Brain microvascular endothelial cell (primary cell): ENCODE results near the gene TSPAN32.

Experiments
- DNase-seq: peaks from one replicate; pipeline ENCODE4 v3.0.0-alpha.2; 2020
- H3K27ac ChIP-seq: fragments of 250-450 bp; sonication (Bioruptor Pico); 2 replicates; pipeline ENCODE4 v1.5.1; 2020; ENCODE audit warnings: mild to moderate bottlenecking, moderate library complexity
- H3K27me3 ChIP-seq: fragments of 250-450 bp; sonication (Bioruptor Pico); replicated peaks from 2 replicates; pipeline ENCODE4 v1.5.1; 2020; ENCODE audit warnings: mild to moderate bottlenecking
- H3K36me3 ChIP-seq: fragments of 250-450 bp; sonication (Bioruptor Pico); replicated peaks from 2 replicates; pipeline ENCODE4 v1.5.1; 2020; ENCODE audit warnings: mild to moderate bottlenecking
- H3K4me3 ChIP-seq: 2 replicates; pipeline ENCODE4 v1.5.1; 2011; ENCODE audit warnings: low read depth, mild to moderate bottlenecking, control low read depth, low read length, moderate library complexity
- in situ Hi-C: cut with HindIII; loops from 2 replicates; pipeline ENCODE4 v1.10.0; 2017; ENCODE audit warnings: low sequenced_read_pairs, low pct_ligation_motif_present
- TF ChIP-seq, protein P1 (sequence below): IDR thresholded peaks from 2 replicates; pipeline ENCODE4 v1.5.1; 2011; ENCODE audit warnings: low read depth, mild to moderate bottlenecking, moderate library complexity, low read length, control low read depth, inconsistent platforms; ENCODE audit errors: missing control alignments

Gene TSPAN32

DNA sequence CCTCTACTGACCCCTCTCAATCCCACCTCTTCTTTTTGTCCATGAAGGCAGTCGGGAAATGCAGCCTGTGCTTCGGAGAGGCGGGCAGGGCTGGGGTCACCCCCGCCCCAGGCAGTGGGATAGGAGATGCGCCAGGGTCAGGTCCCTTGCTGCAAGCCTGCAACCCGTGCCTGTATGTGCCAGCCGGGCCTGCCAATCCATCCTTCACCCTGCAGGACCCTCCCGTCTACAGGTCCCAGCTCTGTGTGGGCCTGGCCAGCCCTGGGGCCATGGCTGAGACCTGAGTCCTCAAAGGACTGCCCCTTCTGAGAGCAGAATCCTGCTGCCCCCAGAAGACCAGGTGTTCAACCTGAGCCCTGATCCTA, 42.4 kb upstream of the TSPAN32 start:
- H3K27ac ChIP-seq, result no peak overlapping the region
- no peak for DNase-seq
- H3K36me3 ChIP-seq, result no peaks in the 10 kb centered on the region
- in situ Hi-C loops, result no loop called here
- H3K27me3 ChIP-seq, result peaks cover 2% of the 10 kb centered on the region
- H3K4me3 ChIP-seq, result no peak overlapping the region
- TF ChIP-seq, protein P1, sequence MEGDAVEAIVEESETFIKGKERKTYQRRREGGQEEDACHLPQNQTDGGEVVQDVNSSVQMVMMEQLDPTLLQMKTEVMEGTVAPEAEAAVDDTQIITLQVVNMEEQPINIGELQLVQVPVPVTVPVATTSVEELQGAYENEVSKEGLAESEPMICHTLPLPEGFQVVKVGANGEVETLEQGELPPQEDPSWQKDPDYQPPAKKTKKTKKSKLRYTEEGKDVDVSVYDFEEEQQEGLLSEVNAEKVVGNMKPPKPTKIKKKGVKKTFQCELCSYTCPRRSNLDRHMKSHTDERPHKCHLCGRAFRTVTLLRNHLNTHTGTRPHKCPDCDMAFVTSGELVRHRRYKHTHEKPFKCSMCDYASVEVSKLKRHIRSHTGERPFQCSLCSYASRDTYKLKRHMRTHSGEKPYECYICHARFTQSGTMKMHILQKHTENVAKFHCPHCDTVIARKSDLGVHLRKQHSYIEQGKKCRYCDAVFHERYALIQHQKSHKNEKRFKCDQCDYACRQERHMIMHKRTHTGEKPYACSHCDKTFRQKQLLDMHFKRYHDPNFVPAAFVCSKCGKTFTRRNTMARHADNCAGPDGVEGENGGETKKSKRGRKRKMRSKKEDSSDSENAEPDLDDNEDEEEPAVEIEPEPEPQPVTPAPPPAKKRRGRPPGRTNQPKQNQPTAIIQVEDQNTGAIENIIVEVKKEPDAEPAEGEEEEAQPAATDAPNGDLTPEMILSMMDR, result no peak

DNA sequence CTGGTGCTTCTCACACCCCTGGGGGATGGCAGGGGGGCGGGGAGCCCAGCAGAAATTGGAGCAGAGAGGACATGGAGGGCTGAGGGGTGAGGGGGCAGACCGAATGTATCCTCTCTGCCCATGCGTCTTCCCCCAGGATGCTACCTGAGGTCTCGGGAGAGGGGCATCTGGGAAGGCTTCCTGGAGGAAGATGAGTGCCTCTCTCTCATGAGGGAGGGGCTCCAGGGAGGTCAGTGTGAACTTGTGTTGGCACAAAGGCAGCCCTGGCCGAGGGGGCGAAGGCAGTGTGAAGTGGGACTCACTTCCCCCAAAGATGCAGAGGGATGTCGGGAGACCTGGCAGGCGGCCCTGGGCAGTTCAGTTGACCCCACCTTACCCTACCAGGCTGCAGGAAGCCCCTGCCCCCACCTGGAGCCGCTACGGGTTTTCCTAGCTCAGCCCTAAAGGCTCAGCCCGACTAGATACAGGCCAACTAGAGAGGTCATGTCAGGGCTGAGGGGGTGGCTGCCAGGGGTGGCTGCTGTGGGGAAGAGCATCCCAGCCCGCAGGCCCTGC, 41.8 kb upstream of the TSPAN32 start:
- Histone ChIP-seq H3K27me3 (peaks cover 2% of the 10 kb centered on the region), H3K36me3 (no peaks in the 10 kb centered on the region), H3K27ac (no peak overlapping the region), H3K4me3 (no peak overlapping the region)
- no peak for DNase-seq
- in situ Hi-C loops, result no loop called here
- TF ChIP-seq, protein P1, result no peak

DNA sequence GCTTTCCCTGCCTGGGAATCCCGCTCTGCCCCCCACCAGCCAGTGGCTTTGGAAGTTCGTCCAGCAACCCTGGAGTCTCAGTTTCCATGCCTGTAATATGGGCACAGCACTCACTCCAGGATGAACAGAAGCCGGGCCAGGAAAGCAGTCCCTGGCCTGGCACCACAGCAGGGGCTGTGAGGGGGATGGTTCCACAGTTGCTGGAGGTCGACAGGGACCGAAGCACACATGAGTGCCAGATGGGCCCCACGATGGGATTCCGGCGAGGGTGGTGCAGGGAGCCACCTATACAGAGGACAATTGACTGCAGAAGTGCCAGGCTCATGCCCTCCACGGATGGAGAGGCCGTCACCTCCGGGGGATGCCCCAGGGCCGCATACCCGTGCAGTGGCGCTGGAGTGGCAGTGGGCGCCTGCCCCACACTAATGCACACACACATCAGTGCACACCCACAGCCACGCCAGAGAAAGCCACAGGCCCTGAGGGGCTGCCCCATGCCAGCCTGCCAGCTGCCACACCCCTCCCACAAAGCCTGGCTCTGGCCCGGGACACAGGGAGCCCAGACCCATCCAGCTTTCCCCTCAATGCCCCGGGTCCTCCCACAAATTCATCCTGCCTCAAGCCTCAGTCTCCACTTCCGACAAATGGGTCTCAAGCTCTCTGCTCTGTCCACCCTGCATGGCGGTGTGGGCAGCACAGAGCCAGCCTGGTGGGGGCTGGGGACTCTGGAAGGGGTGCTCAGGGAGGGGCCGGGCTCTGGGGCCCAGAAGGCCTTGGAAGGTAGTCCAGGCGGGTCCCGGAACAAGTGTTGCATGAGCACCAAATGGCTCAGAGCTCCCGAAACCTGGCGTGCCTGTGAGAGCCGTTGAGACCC, 41.1 kb upstream of the TSPAN32 start:
- TF ChIP-seq, protein P1, result no peak
- DNase-seq, result no peak
- Histone ChIP-seq H3K4me3 (no peak overlapping the region), H3K36me3 (no peaks in the 10 kb centered on the region), H3K27me3 (peaks cover 2% of the 10 kb centered on the region), H3K27ac (no peak overlapping the region)
- in situ Hi-C loops, result no loop called here

DNA sequence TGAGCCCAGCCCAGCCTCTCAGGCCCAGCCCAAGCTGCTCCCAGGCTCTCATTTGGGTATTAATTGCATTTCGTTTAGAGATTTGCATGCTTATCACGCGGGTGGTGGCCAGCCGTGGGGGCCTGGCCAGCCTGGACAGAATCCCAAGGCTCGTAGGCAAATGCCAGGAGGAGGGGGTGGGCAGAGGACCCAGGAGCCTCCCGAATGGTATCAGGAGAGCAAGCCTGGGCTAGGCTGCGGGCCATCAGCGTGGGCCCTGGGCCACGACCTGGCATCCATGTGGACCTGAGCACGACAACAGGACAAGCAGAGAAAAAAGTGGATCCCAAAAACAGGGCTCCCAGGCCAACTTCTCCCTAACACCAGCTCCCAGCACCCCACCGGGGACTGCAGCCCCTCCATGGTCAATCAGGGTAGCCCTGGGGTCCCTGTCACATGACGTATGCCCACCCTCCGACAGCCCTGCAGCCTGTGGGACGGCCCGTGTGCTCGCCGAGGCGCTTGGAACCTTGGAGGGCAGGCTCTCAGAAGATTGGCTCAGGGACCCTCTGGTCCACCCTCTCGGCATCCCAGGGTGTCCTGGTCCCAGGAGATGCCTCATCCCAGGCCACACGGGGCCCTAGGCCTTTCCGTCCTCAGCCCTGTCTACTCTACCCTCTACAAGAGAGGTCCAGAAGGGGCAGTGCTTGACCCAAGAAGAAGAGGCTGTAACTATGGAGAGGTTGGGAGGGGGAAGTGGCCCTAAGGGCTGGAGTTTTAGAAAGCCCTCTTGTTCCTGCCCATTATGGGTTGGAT, 40.2 kb upstream of the TSPAN32 start:
- peaks cover 2% of the 10 kb centered on the region for H3K27me3 ChIP-seq
- no peaks in the 10 kb centered on the region for H3K36me3 ChIP-seq
- no peak for DNase-seq
- TF ChIP-seq, protein P1, result no peak
- H3K4me3 ChIP-seq, result no peak overlapping the region
- H3K27ac ChIP-seq, result no peak overlapping the region
- in situ Hi-C loops, result no loop called here

DNA sequence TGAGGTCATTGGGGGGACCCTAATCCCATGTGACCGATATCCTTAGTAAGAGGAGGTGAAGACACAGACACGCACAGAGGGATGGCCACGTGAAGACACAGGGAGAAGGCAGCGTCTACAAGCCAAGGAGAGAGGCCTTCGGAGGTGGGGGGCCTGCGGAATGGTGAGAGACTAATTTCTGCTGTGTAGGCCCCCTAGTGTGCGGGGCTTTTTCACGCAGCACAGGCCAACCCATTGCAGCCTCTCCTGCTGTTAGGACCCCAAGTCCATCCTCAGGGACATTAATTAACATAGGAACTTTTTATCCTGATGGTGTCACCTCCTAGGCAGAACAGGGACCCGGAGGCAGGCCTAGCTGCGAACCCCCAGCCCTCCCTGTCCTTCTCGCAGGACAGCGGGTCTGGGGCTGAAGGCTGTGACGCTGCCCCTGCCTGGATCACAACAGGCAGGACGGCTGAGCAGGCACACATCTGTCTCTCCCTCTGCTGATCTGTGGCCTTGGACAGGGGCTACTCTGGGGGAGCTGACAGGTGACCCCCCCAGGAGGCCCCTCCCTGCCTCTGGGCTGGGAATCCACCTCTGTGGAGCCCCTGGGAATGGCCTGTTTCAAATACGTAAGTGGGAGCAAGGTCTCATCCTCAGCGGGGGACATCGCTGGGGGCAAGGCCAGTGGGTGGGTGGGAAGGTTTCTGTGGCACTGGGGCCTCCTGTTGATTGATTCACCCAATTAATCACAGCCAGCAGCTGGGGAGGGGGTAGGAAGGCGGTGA, 39.3 kb upstream of the TSPAN32 start:
- no peak overlapping the region for H3K4me3 ChIP-seq
- in situ Hi-C loops, result no loop called here
- H3K27me3 ChIP-seq, result peaks cover 7% of the 10 kb centered on the region
- DNase-seq, result no peak
- H3K36me3 ChIP-seq, result no peaks in the 10 kb centered on the region
- no peak overlapping the region for H3K27ac ChIP-seq
- TF ChIP-seq, protein P1, result no peak
